ENCODE measurements around the gene ADRA2B.

- TF ChIP-seq POLR2AphosphoS5 (IDR thresholded peaks at IDR 0.05; ENCODE audit: low read depth), result no peak
- TF ChIP-seq CTCF (IDR thresholded peaks at IDR 0.05; ENCODE audit: insufficient read depth, low read length), result no peak
- TF ChIP-seq REST (IDR thresholded peaks at IDR 0.05; ENCODE audit: insufficient replicate concordance, low read depth), result no peak
Measured at GRCh38 chr2:96156011-96156820, 39.8 kb upstream of the ADRA2B start.

All from HL-60 (cell line).